Tibial nerve (tissue), 3 donors: ENCODE data around the gene ALKBH2.

Source experiments
- CTCF ChIP-seq, 5 experiments: fragments of 200-600 bp in 3 of 5; fragments of 450-650 bp in 2 of 5; sonication (generic) in 3 of 5; IDR thresholded peaks; one replicate each; pipeline ENCODE4 v1.5.1; 2016 to 2019; ENCODE audit warnings: antibody characterized with exemption in 5 of 5, mild to moderate bottlenecking in 3 of 5, moderate library complexity in 2 of 5
- POLR2A ChIP-seq, 2 donors: fragments of 450-650 bp; IDR thresholded peaks; one replicate each; pipeline ENCODE4 v1.6.1; 2017; ENCODE audit warnings: antibody characterized with exemption in 2 of 2, mild to moderate bottlenecking in 2 of 2, moderate library complexity in 2 of 2

GRCh38 chr12:109052097-109052413 is 41.2 kb downstream of the ALKBH2 start:
- no peak for TF ChIP-seq POLR2A (IDR thresholded peaks at IDR 0.05)
- TF ChIP-seq CTCF (IDR thresholded peaks at IDR 0.05) = no peak
